Renal cortex interstitium (tissue), 11 donors: ENCODE results near the gene ATP13A5. TPM values are rescaled to one million over a fixed set of nuclear protein-coding genes. Genes with fewer than 3 reads are reported as not detected.

ENCODE experiments used
- DNase-seq, 11 donors: peaks; one replicate each; pipeline ENCODE4 v3.0.0-alpha.2; 2013; ENCODE audit warnings: low read depth in 9 of 11, low spot score in 4 of 11; ENCODE audit errors: extremely low read depth in 1 of 11
- polyA plus RNA-seq, 3 donors: library from polyadenylated mRNA; unstranded; fragments of 120-200 nt; gene quantifications; one replicate each; pipeline ENCODE4 v1.2.1, GENCODE V29; 2013; ENCODE audit not compliant: insufficient read length in 3 of 3

ATP13A5 gene
- polyA plus RNA-seq, 3 donors: 0.06 to 0.09 (median 0.09) TPM

- no peak for DNase-seq
These were observed 153.0 kb downstream of the ATP13A5 start for GRCh38 chr3:193225302-193226125.

Other genes starting within 250 kb of the ATP13A5 start
- gene PLAAT1, start 137.5 kb downstream of the ATP13A5 start, polyA plus RNA-seq: 1 to 10 TPM; 2.5 to 3.7 (median 3.7) TPM
- 1 to 10 TPM in 2 of 3 donors, under 1 TPM in 1; 0.72 to 1.2 (median 1.2) TPM for gene ATP13A4, start 176.1 kb upstream of the ATP13A5 start, polyA plus RNA-seq
- gene OPA1, start 214.5 kb upstream of the ATP13A5 start, polyA plus RNA-seq: 10 to 100 TPM; 60.5 to 80.5 (median 69.3) TPM